GM12873 (cell line): ENCODE measurements around the gene LCNL1.

Experiments used
- CTCF ChIP-seq: IDR thresholded peaks from 2 replicates; pipeline ENCODE4 v1.5.1; 2012; ENCODE audit warnings: low read depth, mild to moderate bottlenecking, moderate library complexity, low read length, control low read depth; ENCODE audit not compliant: insufficient read depth; ENCODE audit errors: missing control alignments

Gene LCNL1

GRCh38 chr9:136958473-136958872 is 24.3 kb upstream of the LCNL1 start:
- no peak for TF ChIP-seq CTCF

GRCh38 chr9:136958898-136959850 is 23.6 kb upstream of the LCNL1 start:
- TF ChIP-seq CTCF, result no peak

GRCh38 chr9:136960212-136960937 is 22.4 kb upstream of the LCNL1 start:
- no peak for TF ChIP-seq CTCF

- TF ChIP-seq CTCF, result no peak
These were observed 21.9 kb upstream of the LCNL1 start for GRCh38 chr9:136960938-136961275.

- no peak for TF ChIP-seq CTCF
These were observed 21.3 kb upstream of the LCNL1 start for GRCh38 chr9:136961279-136962065.

- no peak for TF ChIP-seq CTCF
These were observed 20.6 kb upstream of the LCNL1 start for GRCh38 chr9:136962163-136962562.
